Naive thymus-derived CD8-positive, alpha-beta T cell (primary cell): Measurements from ENCODE around the gene MYOF. TPM values are rescaled to one million over a fixed set of nuclear protein-coding genes. Genes with fewer than 3 reads are reported as not detected.

Experiments
- ATAC-seq, 2 donors: fragments of 150-1000 bp; cut with Tn5 transposase in 1 of 2; sonication (Bioruptor Pico), chemical (Tn5 transposase) in 1 of 2; 1 replicate in 1 of 2; 2 replicates in 1 of 2; pipeline ENCODE4 v1.10.0; 2021; ENCODE audit warnings: mild to moderate bottlenecking in 2 of 2, moderate library complexity in 2 of 2
- POLR2A ChIA-PET: fragments of 350-600 bp; sonication (Branson Sonifier 250); formaldehyde crosslinking; loops from one replicate; lab custom pipeline; 2021; ENCODE audit warnings: antibody characterized with exemption; lab: Charles Lee
- DNase-seq, 10 donors: peaks; one replicate each; pipeline versions ENCODE4 v3.0.0 to v3.0.0-alpha.2; 2020 to 2022
- H3K27ac Mint-ChIP-seq, 10 donors: one replicate each; pipeline ENCODE4 v1.8.0; 2020 to 2022; ENCODE audit warnings: mild to moderate bottlenecking in 10 of 10, mixed read lengths in 10 of 10, moderate library complexity in 4 of 10, inconsistent platforms in 1 of 10
- H3K27me3 Mint-ChIP-seq, 5 donors: one replicate each; pipeline ENCODE4 v1.8.0; 2021 to 2022; ENCODE audit warnings: mixed read lengths in 5 of 5
- H3K36me3 Mint-ChIP-seq, 3 donors: one replicate each; pipeline ENCODE4 v1.8.0; 2020 to 2022; ENCODE audit warnings: mixed read lengths in 3 of 3, mild to moderate bottlenecking in 2 of 3, inconsistent platforms in 1 of 3
- H3K4me1 Mint-ChIP-seq, 4 donors: one replicate each; pipeline ENCODE4 v1.8.0; 2021 to 2022; ENCODE audit warnings: mixed read lengths in 4 of 4
- H3K4me3 Mint-ChIP-seq, 10 donors: one replicate each; pipeline ENCODE4 v1.8.0; 2020 to 2022; ENCODE audit warnings: mild to moderate bottlenecking in 10 of 10, mixed read lengths in 10 of 10, moderate library complexity in 6 of 10, inconsistent platforms in 1 of 10
- H3K9me3 Mint-ChIP-seq, 9 donors: one replicate each; pipeline ENCODE4 v1.8.0; 2020 to 2022; ENCODE audit warnings: mixed read lengths in 9 of 9, mild to moderate bottlenecking in 3 of 9, inconsistent platforms in 1 of 9, moderate library complexity in 1 of 9
- polyA plus RNA-seq, 3 donors: library from polyadenylated mRNA; unstranded; fragments of 300-500 nt; fragmentation: Illumina TruSeq; gene quantifications; one replicate each; pipeline ENCODE4 v1.2.3, GENCODE V29; 2021
- total RNA-seq, 8 experiments: library from RNA in 2 of 8; stranded (reverse) in 2 of 8; gene quantifications; one replicate each; pipeline ENCODE4 v1.2.3 and lab custom pipeline; 2021 to 2026

The MYOF gene
- total and polyA plus RNA-seq, 5 experiments from 2014 or later: 0.11 TPM; not detected in 4

DNA sequence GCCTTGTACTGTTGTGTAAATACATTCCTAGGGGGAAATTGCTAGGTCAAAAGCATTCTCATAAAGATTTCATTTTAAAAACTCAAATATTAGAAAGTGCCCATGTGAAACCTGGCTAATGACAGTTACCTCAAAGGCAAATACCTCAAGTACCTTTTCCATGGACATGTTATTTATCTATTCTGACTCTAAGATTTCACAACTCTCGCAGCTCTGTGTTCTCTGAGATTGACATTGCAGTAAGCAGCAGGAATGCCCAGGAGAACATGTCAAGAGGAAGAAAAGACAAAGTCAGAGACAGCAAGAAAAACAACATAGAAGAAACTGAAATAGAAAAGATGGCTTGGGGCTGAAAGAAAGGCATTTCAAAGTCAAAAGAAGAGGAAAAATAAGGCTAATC is 221.0 kb downstream of the MYOF start:
- no peak for ATAC-seq
- no peaks in the 10 kb centered on the region for H3K4me1 Mint-ChIP-seq
- no peak overlapping the region for H3K4me3 Mint-ChIP-seq
- H3K27me3 Mint-ChIP-seq: no peaks in the 10 kb centered on the region
- H3K9me3 Mint-ChIP-seq: peaks cover 0 to 2% (median 0%) of the 10 kb centered on the region in 9 donors
- no peaks in the 10 kb centered on the region for H3K36me3 Mint-ChIP-seq
- no peak overlapping the region for H3K27ac Mint-ChIP-seq
- POLR2A ChIA-PET: no interaction called here
- no peak for DNase-seq

DNA sequence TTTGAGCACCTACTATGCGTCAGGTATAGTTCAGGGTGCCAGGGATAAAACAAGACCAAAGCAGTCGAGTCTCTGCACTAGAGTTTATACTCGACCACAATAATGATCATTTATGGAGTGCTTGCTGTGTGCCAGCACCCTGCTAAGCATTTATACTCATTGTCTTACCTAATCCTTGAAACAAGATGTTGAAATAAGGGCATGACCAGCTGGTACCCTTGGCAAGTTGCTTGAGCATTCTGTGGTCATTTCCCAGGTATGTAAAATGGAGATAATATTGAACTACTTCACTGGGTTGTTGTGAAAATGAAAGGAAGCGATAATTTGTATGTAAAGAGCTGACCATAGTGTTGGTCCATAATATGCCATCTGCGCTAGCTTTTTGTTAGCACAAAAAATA is 223.0 kb downstream of the MYOF start:
- Mint-ChIP-seq H3K9me3 (no peaks in the 10 kb centered on the region), H3K27ac (no peak overlapping the region), H3K4me3 (no peak overlapping the region), H3K36me3 (no peaks in the 10 kb centered on the region), H3K27me3 (no peaks in the 10 kb centered on the region), H3K4me1 (no peaks in the 10 kb centered on the region)
- no peak for DNase-seq
- ATAC-seq: no peak
- POLR2A ChIA-PET: no interaction called here

Other genes with a start within 250 kb of the MYOF start
- not detected for gene CEP55, start 14.3 kb upstream of the MYOF start, total RNA-seq
- not detected for gene CEP55, start 14.3 kb upstream of the MYOF start, polyA plus RNA-seq
- not detected for gene FFAR4, start 84.3 kb upstream of the MYOF start, total RNA-seq
- not detected for gene FFAR4, start 84.3 kb upstream of the MYOF start, polyA plus RNA-seq
- not detected for gene RBP4, start 118.9 kb upstream of the MYOF start, total RNA-seq
- gene RBP4, start 118.9 kb upstream of the MYOF start, polyA plus RNA-seq: not detected
- gene PDE6C, start 130.2 kb upstream of the MYOF start, total RNA-seq: not detected
- under 1 TPM in 1 of 3 donors, not detected in 2; 0.19 TPM for gene PDE6C, start 130.2 kb upstream of the MYOF start, polyA plus RNA-seq
- gene FRA10AC1, start 220.3 kb upstream of the MYOF start, total RNA-seq: 10 to 100 TPM; 25.5 to 28.9 TPM
- gene FRA10AC1, start 220.3 kb upstream of the MYOF start, polyA plus RNA-seq: 1 to 10 TPM; 5.8 to 6.8 (median 5.9) TPM